Caco-2 (cell line): Measurements from ENCODE around the gene AMDHD1. TPM values are rescaled to one million over a fixed set of nuclear protein-coding genes. Genes with fewer than 3 reads are reported as not detected.

Source experiments
- Bru-seq: library from RNA; stranded (reverse); fragments of 400-500 nt; gene quantifications from one replicate; lab custom pipeline; 2021; lab: Mats Ljungman, UMichigan
- BruChase-seq, 2 experiments: library from RNA; stranded (reverse); fragments of 400-500 nt; gene quantifications; one replicate each; lab custom pipeline; 2021; lab: Mats Ljungman, UMichigan
- BruUV-seq: library from RNA; stranded (reverse); fragments of 400-500 nt; replicated peaks from 2 replicates; lab custom pipeline; 2021; lab: Mats Ljungman, UMichigan
- CTCF ChIA-PET: fragments of 300-600 bp; sonication (Branson Sonifier 250); formaldehyde crosslinking; loops from one replicate; lab custom pipeline; 2022; ENCODE audit warnings: antibody characterized with exemption; lab: Charles Lee
- POLR2A ChIA-PET: fragments of 300-600 bp; sonication (Branson Sonifier 250); formaldehyde crosslinking; loops from one replicate; lab custom pipeline; 2022; ENCODE audit warnings: antibody characterized with exemption; lab: Charles Lee
- DNase-seq, 2 experiments: peaks; one replicate each; pipeline versions ENCODE4 v3.0.0 to v3.0.0-alpha.2; 2020 to 2022
- H3K27me3 ChIP-seq: replicated peaks from 2 replicates; pipeline ENCODE4 v1.6.0; 2011; ENCODE audit warnings: low read length; ENCODE audit not compliant: control insufficient read depth, insufficient read depth
- H3K36me3 ChIP-seq: 2 replicates; pipeline ENCODE4 v1.5.1; 2011; ENCODE audit warnings: low read length; ENCODE audit not compliant: control insufficient read depth, insufficient read depth
- H3K4me1 ChIP-seq: fragments of 250-450 bp; sonication (Bioruptor Pico); 2 replicates; pipeline ENCODE4 v1.5.1; 2020; ENCODE audit warnings: mild to moderate bottlenecking
- H3K4me3 ChIP-seq: 2 replicates; pipeline ENCODE4 v1.5.1; 2011; ENCODE audit warnings: low read depth, mild to moderate bottlenecking, control low read depth, low read length
- H3K9me3 ChIP-seq: fragments of 250-450 bp; sonication (Bioruptor Pico); 2 replicates; pipeline ENCODE4 v1.5.1; 2020; ENCODE audit warnings: mild to moderate bottlenecking, moderate library complexity
- H3K27ac Mint-ChIP-seq: one replicate; pipeline ENCODE4 v1.8.0; 2022; ENCODE audit warnings: mixed read lengths; ENCODE audit not compliant: unreplicated experiment
- H3K27me3 Mint-ChIP-seq: one replicate; pipeline ENCODE4 v1.8.0; 2022; ENCODE audit warnings: mixed read lengths; ENCODE audit not compliant: insufficient read depth, unreplicated experiment
- H3K36me3 Mint-ChIP-seq: one replicate; pipeline ENCODE4 v1.8.0; 2022; ENCODE audit warnings: mild to moderate bottlenecking, mixed read lengths; ENCODE audit not compliant: insufficient read depth, unreplicated experiment
- H3K4me1 Mint-ChIP-seq: one replicate; pipeline ENCODE4 v1.8.0; 2022; ENCODE audit warnings: low read depth, mixed read lengths; ENCODE audit not compliant: unreplicated experiment
- H3K4me3 Mint-ChIP-seq: one replicate; pipeline ENCODE4 v1.8.0; 2022; ENCODE audit warnings: mild to moderate bottlenecking, moderate library complexity, mixed read lengths; ENCODE audit not compliant: unreplicated experiment
- H3K9me3 Mint-ChIP-seq: one replicate; pipeline ENCODE4 v1.8.0; 2022; ENCODE audit warnings: mixed read lengths; ENCODE audit not compliant: unreplicated experiment
- CTCF ChIP-seq, 2 experiments: fragments of 200-600 bp in 1 of 2; IDR thresholded peaks; 1 replicate in 1 of 2; 2 replicates in 1 of 2; pipeline versions ENCODE4 v1.5.1 to v1.8.0; 2011 to 2022; ENCODE audit warnings: antibody characterized with exemption in 1 of 2, control low read depth in 1 of 2, inconsistent platforms in 1 of 2, low read depth in 1 of 2, low read length in 1 of 2, mild to moderate bottlenecking in 1 of 2, moderate library complexity in 1 of 2; ENCODE audit not compliant: insufficient read depth in 1 of 2, severe bottlenecking in 1 of 2, unreplicated experiment in 1 of 2
- intact Hi-C: fragments of 100-400 bp; cut with micrococcal nuclease; formaldehyde crosslinking; loops from one replicate; pipeline ENCODE4 v1.10.0; 2022; ENCODE audit not compliant: unreplicated experiment
- long read RNA-seq: library from polyadenylated mRNA; stranded (forward); transcript quantifications from one replicate; pipeline ENCODE4 v2.0.0, GENCODE V29; 2022
- total RNA-seq: library from RNA; stranded (reverse); gene quantifications from 2 replicates; pipeline ENCODE4 v1.2.3, GENCODE V29; 2022

AMDHD1 gene
- 0.32 and 0.61 TPM in 2 replicates for total RNA-seq
- percentile 24 among the genes with signal in this experiment for Bru-seq, nascent RNA
- BruChase-seq, experiment 1, labeled RNA remaining after a 2-hour chase = percentile 22 among the genes with signal in this experiment
- BruChase-seq, experiment 2, labeled RNA remaining after a 6-hour chase = percentile 25 among the genes with signal in this experiment
- long read RNA-seq, partial matches to known transcripts = 0 of 1 reads
- long read RNA-seq, other reads (novel, unspliced or antisense) = 1 of 1 reads

- no peaks in the 10 kb centered on the region for H3K4me1 Mint-ChIP-seq
- peak; percentile 52 to 71 for DNase-seq
- Histone ChIP-seq H3K4me1 (no peaks in the 10 kb centered on the region), H3K27me3 (no peaks in the 10 kb centered on the region), H3K9me3 (no peaks in the 10 kb centered on the region), H3K36me3 (no peaks in the 10 kb centered on the region), H3K4me3 (peak within 1 kb of the TSS; percentile 55)
- CTCF ChIA-PET = interaction anchor here (1.2 to 1.3 kb wide), 2 partner anchors 16 to 55 kb away, joined by 4 to 7 read pairs; no protein-coding TSS in a partner anchor
- POLR2A ChIA-PET = no interaction called here
- no peaks in the 10 kb centered on the region for H3K36me3 Mint-ChIP-seq
- H3K9me3 Mint-ChIP-seq = no peaks in the 10 kb centered on the region
- H3K27ac Mint-ChIP-seq = peak within 1 kb of the TSS; percentile 13
- peak within 1 kb of the TSS; percentile 91 for H3K4me3 Mint-ChIP-seq
- BruUV-seq = no TSS peak
- intact Hi-C loops = loop anchor here (2.0 kb wide), 1 partner anchor 25 kb away; no protein-coding TSS in a partner anchor
- peak; percentile 32 to 35 for TF ChIP-seq CTCF (IDR thresholded peaks at IDR 0.05; ENCODE audit: insufficient read depth in 1 of 2, low read depth in 1 of 2, low read length in 1 of 2, severe bottlenecking in 1 of 2, unreplicated experiment in 1 of 2)
- peaks cover 3% of the 10 kb centered on the region for H3K27me3 Mint-ChIP-seq
Observed at GRCh38 chr12:95943330-95943842, at the start of gene AMDHD1. Gene AMDHD1, plus strand, starts transcription at chr12:95943331. Its CDS starts 68 bp downstream, at chr12:95943399.

GRCh38 chr12:95896846-95897245 is 46.3 kb upstream of the AMDHD1 start:
- no peaks in the 10 kb centered on the region for H3K36me3 Mint-ChIP-seq
- POLR2A ChIA-PET = no interaction called here

GRCh38 chr12:95898081-95898480 is 45.0 kb upstream of the AMDHD1 start:
- no peaks in the 10 kb centered on the region for H3K27me3 ChIP-seq
- intact Hi-C loops = no loop called here
- no peaks in the 10 kb centered on the region for H3K4me1 ChIP-seq
- Mint-ChIP-seq H3K27me3 (peaks cover under 1% of the 10 kb centered on the region), H3K4me1 (no peaks in the 10 kb centered on the region), H3K4me3 (no peak overlapping the region), H3K27ac (no peak overlapping the region), H3K9me3 (no peaks in the 10 kb centered on the region), H3K36me3 (no peaks in the 10 kb centered on the region)
- peaks cover 3% of the 10 kb centered on the region for H3K9me3 ChIP-seq
- no TSS peak for BruUV-seq
- ChIA-PET POLR2A (no interaction called here), CTCF (no interaction called here)
- TF ChIP-seq CTCF (IDR thresholded peaks at IDR 0.05; ENCODE audit: insufficient read depth in 1 of 2, low read depth in 1 of 2, low read length in 1 of 2, severe bottlenecking in 1 of 2, unreplicated experiment in 1 of 2) = no peak
- H3K4me3 ChIP-seq = no peak overlapping the region
- no peak for DNase-seq
- H3K36me3 ChIP-seq = no peaks in the 10 kb centered on the region

More at GRCh38 chr12:95896846-95897245, 46.3 kb upstream of the AMDHD1 start:
- CTCF ChIA-PET = no interaction called here
- Histone ChIP-seq H3K27me3 (no peaks in the 10 kb centered on the region), H3K4me1 (no peaks in the 10 kb centered on the region), H3K9me3 (no peaks in the 10 kb centered on the region), H3K4me3 (no peak overlapping the region), H3K36me3 (no peaks in the 10 kb centered on the region)
- Mint-ChIP-seq H3K27ac (no peak overlapping the region), H3K27me3 (peaks cover 3% of the 10 kb centered on the region), H3K4me3 (no peak overlapping the region), H3K4me1 (no peaks in the 10 kb centered on the region), H3K9me3 (no peaks in the 10 kb centered on the region)
- TF ChIP-seq CTCF (IDR thresholded peaks at IDR 0.05; ENCODE audit: insufficient read depth in 1 of 2, low read depth in 1 of 2, low read length in 1 of 2, severe bottlenecking in 1 of 2, unreplicated experiment in 1 of 2) = no peak
- BruUV-seq = no TSS peak
- intact Hi-C loops = no loop called here
- DNase-seq = no peak
